Heart left ventricle (tissue), 16 donors: Measurements from ENCODE around the gene FOXK2. TPM values are rescaled to one million over a fixed set of nuclear protein-coding genes. Genes with fewer than 3 reads are reported as not detected.

Experiments used
- ATAC-seq, 4 donors: fragments of 200-7000 bp; cut with Tn5 transposase; one replicate each; pipeline ENCODE4 v1.9.1; 2020 to 2022; ENCODE audit warnings: moderate library complexity in 4 of 4, mild to moderate bottlenecking in 3 of 4, moderate number of reproducible peaks in 1 of 4
- DNase-seq, 5 donors: peaks; one replicate each; pipeline ENCODE4 v3.0.0-alpha.2; 2020
- H3K27ac ChIP-seq, 12 donors: fragments of 200-600 bp; sonication (generic) in 4 of 12; one replicate each; pipeline versions ENCODE4 v1.5.0 to v1.8.0; 2016 to 2022; ENCODE audit warnings: mild to moderate bottlenecking in 2 of 12
- H3K27me3 ChIP-seq, 9 donors: fragments of 200-600 bp; sonication (generic) in 2 of 9; one replicate each; pipeline versions ENCODE4 v1.5.1 to v1.8.0; 2016 to 2022; ENCODE audit warnings: mild to moderate bottlenecking in 3 of 9
- H3K36me3 ChIP-seq, 9 donors: fragments of 200-600 bp; sonication (generic) in 2 of 9; one replicate each; pipeline versions ENCODE4 v1.5.0 to v1.8.0; 2018 to 2022; ENCODE audit warnings: mild to moderate bottlenecking in 2 of 9
- H3K4me1 ChIP-seq, 12 donors: fragments of 200-600 bp; sonication (generic) in 4 of 12; one replicate each; pipeline versions ENCODE4 v1.5.0 to v1.8.0; 2016 to 2022; ENCODE audit warnings: mild to moderate bottlenecking in 3 of 12
- H3K4me3 ChIP-seq, 12 donors: fragments of 200-600 bp; sonication (generic) in 4 of 12; one replicate each; pipeline versions ENCODE4 v1.5.0 to v1.8.0; 2017 to 2022; ENCODE audit warnings: mild to moderate bottlenecking in 9 of 12, moderate library complexity in 4 of 12
- H3K9me3 ChIP-seq, 12 donors: fragments of 200-600 bp; sonication (generic) in 4 of 12; one replicate each; pipeline versions ENCODE4 v1.5.0 to v1.8.0; 2016 to 2022; ENCODE audit warnings: mild to moderate bottlenecking in 1 of 12
- POLR2A ChIP-seq, 2 donors: fragments of 450-650 bp; IDR thresholded peaks; one replicate each; pipeline ENCODE4 v1.6.1; 2017; ENCODE audit warnings: antibody characterized with exemption in 2 of 2, mild to moderate bottlenecking in 2 of 2, moderate library complexity in 2 of 2
- WGBS, 4 donors: extraction: QIAGEN DNeasy Blood & Tissue Kit in 2 of 4; methylation state at CpG; one replicate each; pipeline versions ENCODE4 v1.1.5 to v1.1.7; 2013 to 2018; 5-methylcytosine and 5-hydroxymethylcytosine counted together
- intact Hi-C, 10 donors: fragments of 100-400 bp; cut with DNase I; formaldehyde crosslinking; loops; one replicate each; pipeline versions ENCODE4 v1.11.1 to v1.14.2; 2022
- polyA plus RNA-seq, 2 donors: library from polyadenylated mRNA; stranded (reverse); fragments of 200-250 nt; gene quantifications; one replicate each; pipeline ENCODE4 v1.2.3, GENCODE V29; 2013
- total RNA-seq, 9 donors: library from RNA; depleted of rRNA in 2 of 9; stranded (reverse); fragments of >200 nt in 2 of 9; fragmentation: NEBNext Ultra II Directional in 3 of 9; extraction: Animal tissue kit (Norgen Biotek cat#: 25700) in 3 of 9; gene quantifications; one replicate each; pipeline versions ENCODE4 v1.1.0 to v1.2.4, GENCODE V29; 2016 to 2023
- TF ChIP-seq, protein P1 (sequence below), 12 donors: fragments of 200-600 bp; sonication (generic) in 4 of 12; IDR thresholded peaks; one replicate each; pipeline versions ENCODE4 v1.5.0 to v1.8.0; 2018 to 2022; ENCODE audit warnings: antibody characterized with exemption in 12 of 12, mild to moderate bottlenecking in 5 of 12
- donor health status: ischemic (EF 13 %, LVEDD 7.1; RV severe dilation, severe dysfunction).
- donor health status: healthy with polysubstance abuse.
- donor health status: DM: no; HTN: yes; CAD: no.
- donor health status: DM: no; HTN: no; CAD: no.
- donor health status: ischemic (EF 25% LVEDD 6.9; RV normal size, moderate dysfunction).
- donor health status: ischemic (EF 25% LVEDD 5.7; RV mildly dilated, moderate dysfunction).
- donor health status: healthy.
- donor health status: DM: yes; HTN: yes; CAD: no.
- donor health status: ischemic (EF 35%, LVEDD 5.7; RV mildly dilated, moderate dysfunction).
- donor health status: nonischemic (EF 11% LVEDD 7.7; RV severe dilation, severe dysfunction).
- donor health status: DM: yes; HTN: yes; CAD: no.
- donor health status: PGD.
- donor health status: ischemic (EF 29% LVEDD 5.4; RV normal size, mild dysfunction).
- donor health status: nonischemic (EF 23%, LVEDD 6.1; RV moderate dilation, normal function).

FOXK2 gene
- total and polyA plus RNA-seq, 11 donors = 15.6 to 77.0 (median 33.9) TPM

DNA sequence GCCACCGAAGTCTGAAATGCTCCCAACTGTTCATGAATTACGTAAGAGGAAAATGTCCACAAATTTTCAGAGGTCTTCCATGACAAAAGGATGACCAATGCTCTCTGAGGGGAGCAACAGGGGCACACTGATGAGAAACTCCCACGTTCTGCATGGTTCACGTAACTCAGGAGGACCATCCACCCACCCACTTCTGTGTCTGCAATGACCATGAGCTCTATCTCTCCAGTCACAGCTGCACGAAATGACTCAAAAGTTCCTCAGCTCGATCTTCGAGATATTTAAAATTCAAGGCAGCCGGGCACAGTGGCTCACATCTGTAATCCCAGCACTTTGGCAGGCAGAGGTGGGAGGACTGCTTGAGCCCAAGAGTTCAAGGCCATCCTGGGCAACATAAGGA, 112.9 kb downstream of the FOXK2 start:
- H3K4me1 ChIP-seq = peaks cover 0 to 7% (median 0%) of the 10 kb centered on the region in 12 donors
- DNase-seq = no peak
- peaks cover 0 to 6% (median 0%) of the 10 kb centered on the region in 12 donors for H3K9me3 ChIP-seq
- H3K27ac ChIP-seq = no peak overlapping the region
- no peak for ATAC-seq
- H3K4me3 ChIP-seq = no peak overlapping the region
- TF ChIP-seq POLR2A (IDR thresholded peaks at IDR 0.05) = no peak
- TF ChIP-seq, protein P1, sequence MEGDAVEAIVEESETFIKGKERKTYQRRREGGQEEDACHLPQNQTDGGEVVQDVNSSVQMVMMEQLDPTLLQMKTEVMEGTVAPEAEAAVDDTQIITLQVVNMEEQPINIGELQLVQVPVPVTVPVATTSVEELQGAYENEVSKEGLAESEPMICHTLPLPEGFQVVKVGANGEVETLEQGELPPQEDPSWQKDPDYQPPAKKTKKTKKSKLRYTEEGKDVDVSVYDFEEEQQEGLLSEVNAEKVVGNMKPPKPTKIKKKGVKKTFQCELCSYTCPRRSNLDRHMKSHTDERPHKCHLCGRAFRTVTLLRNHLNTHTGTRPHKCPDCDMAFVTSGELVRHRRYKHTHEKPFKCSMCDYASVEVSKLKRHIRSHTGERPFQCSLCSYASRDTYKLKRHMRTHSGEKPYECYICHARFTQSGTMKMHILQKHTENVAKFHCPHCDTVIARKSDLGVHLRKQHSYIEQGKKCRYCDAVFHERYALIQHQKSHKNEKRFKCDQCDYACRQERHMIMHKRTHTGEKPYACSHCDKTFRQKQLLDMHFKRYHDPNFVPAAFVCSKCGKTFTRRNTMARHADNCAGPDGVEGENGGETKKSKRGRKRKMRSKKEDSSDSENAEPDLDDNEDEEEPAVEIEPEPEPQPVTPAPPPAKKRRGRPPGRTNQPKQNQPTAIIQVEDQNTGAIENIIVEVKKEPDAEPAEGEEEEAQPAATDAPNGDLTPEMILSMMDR (IDR thresholded peaks at IDR 0.05) = no peak
- peaks cover 0 to 71% (median 50%) of the 10 kb centered on the region in 9 donors for H3K36me3 ChIP-seq
- WGBS, 4 donors = 88 to 93% (median 93%) methylated on average over 8 of the region's 8 CpGs
- intact Hi-C loops = no loop called here
- no peaks in the 10 kb centered on the region for H3K27me3 ChIP-seq

GRCh38 chr17:82633343-82633742, 113.8 kb downstream of the FOXK2 start:
- intact Hi-C loops = no loop called here
- Histone ChIP-seq H3K9me3 (peaks cover 0 to 6% (median 0%) of the 10 kb centered on the region in 12 donors), H3K36me3 (peaks cover 0 to 66% (median 41%) of the 10 kb centered on the region in 9 donors), H3K27ac (no peak overlapping the region), H3K4me3 (no peak overlapping the region), H3K4me1 (peaks cover 0 to 4% (median 0%) of the 10 kb centered on the region in 12 donors), H3K27me3 (no peaks in the 10 kb centered on the region)
- TF ChIP-seq, protein P1 (IDR thresholded peaks at IDR 0.05) = no peak
- no peak for TF ChIP-seq POLR2A (IDR thresholded peaks at IDR 0.05)
- DNase-seq = no peak
- no peak for ATAC-seq

- DNase-seq = no peak
- no peak for ATAC-seq
- Histone ChIP-seq H3K27me3 (no peaks in the 10 kb centered on the region), H3K4me1 (peaks cover 0 to 9% (median 0%) of the 10 kb centered on the region in 12 donors), H3K4me3 (no peak overlapping the region), H3K9me3 (peaks cover 0 to 6% (median 0%) of the 10 kb centered on the region in 12 donors), H3K36me3 (peaks cover 0 to 70% (median 36%) of the 10 kb centered on the region in 9 donors), H3K27ac (no peak overlapping the region)
- intact Hi-C loops = no loop called here
- WGBS, 4 donors = 84 to 88% (median 86%) methylated on average over 16 of the region's 16 CpGs
- TF ChIP-seq, protein P1 (IDR thresholded peaks at IDR 0.05) = no peak
- TF ChIP-seq POLR2A (IDR thresholded peaks at IDR 0.05) = no peak
Observed at GRCh38 chr17:82636626-82637598, 117.4 kb downstream of the FOXK2 start.

- Histone ChIP-seq H3K36me3 (peaks cover 0 to 72% (median 38%) of the 10 kb centered on the region in 9 donors), H3K4me3 (no peak overlapping the region), H3K27ac (no peak overlapping the region), H3K27me3 (no peaks in the 10 kb centered on the region), H3K9me3 (peaks cover 0 to 6% (median 0%) of the 10 kb centered on the region in 12 donors), H3K4me1 (peaks cover 0 to 9% (median 0%) of the 10 kb centered on the region in 12 donors)
- no peak for ATAC-seq
- no peak for DNase-seq
- WGBS, 4 donors = 72 to 80% (median 74%) methylated on average over 4 to 5 of the region's 5 CpGs
- intact Hi-C loops = no loop called here
- TF ChIP-seq, protein P1 (IDR thresholded peaks at IDR 0.05) = no peak
- no peak for TF ChIP-seq POLR2A (IDR thresholded peaks at IDR 0.05)
Observed at GRCh38 chr17:82638183-82638773, 118.7 kb downstream of the FOXK2 start.
